Testis (tissue), 3 donors: Measurements from ENCODE around the gene ADAP1. TPM values are rescaled to one million over a fixed set of nuclear protein-coding genes. Genes with fewer than 3 reads are reported as not detected.
"Not testable (repeated sequence)": the region's sequence is repeated elsewhere in the genome, so short reads cannot be mapped to it uniquely, and the experiment has no call there.

Source experiments
- DNase-seq: peaks from one replicate; pipeline ENCODE4 v3.0.0-alpha.2; 2019
- H3K27ac ChIP-seq, 2 donors: fragments of 200-600 bp; sonication (generic); one replicate each; pipeline ENCODE4 v1.5.1; 2019
- H3K27me3 ChIP-seq: fragments of 200-600 bp; sonication (generic); one replicate; pipeline ENCODE4 v1.5.1; 2019
- H3K36me3 ChIP-seq: fragments of 200-600 bp; sonication (generic); one replicate; pipeline ENCODE4 v1.5.1; 2017; ENCODE audit warnings: low read depth; ENCODE audit errors: missing control alignments
- H3K4me1 ChIP-seq: fragments of 200-600 bp; sonication (generic); one replicate; pipeline ENCODE4 v1.5.1; 2019
- H3K4me3 ChIP-seq, 2 donors: fragments of 200-600 bp; sonication (generic); one replicate each; pipeline ENCODE4 v1.5.1; 2017 to 2019
- H3K9me3 ChIP-seq: fragments of 200-600 bp; sonication (generic); one replicate; pipeline ENCODE4 v1.5.1; 2017
- CTCF ChIP-seq, 3 experiments: fragments of 450-650 bp in 2 of 3; fragments of 200-600 bp in 1 of 3; sonication (generic) in 1 of 3; IDR thresholded peaks; one replicate each; pipeline ENCODE4 v1.5.1; 2016 to 2019; ENCODE audit warnings: antibody characterized with exemption in 3 of 3, mild to moderate bottlenecking in 2 of 3, moderate library complexity in 1 of 3
- POLR2A ChIP-seq: fragments of 450-650 bp; IDR thresholded peaks from one replicate; pipeline ENCODE4 v1.6.1; 2017; ENCODE audit warnings: antibody characterized with exemption, mild to moderate bottlenecking, moderate library complexity
- WGBS, 2 donors: methylation state at CpG; one replicate each; pipeline ENCODE4 v1.1.5; 2018; 5-methylcytosine and 5-hydroxymethylcytosine counted together
- intact Hi-C: fragments of 100-400 bp; cut with DNase I; formaldehyde crosslinking; loops from one replicate; pipeline ENCODE4 v1.15.1; 2023; ENCODE audit warnings: low total_unique reads
- polyA plus RNA-seq: library from polyadenylated mRNA; stranded (reverse); fragments of 350-450 nt; fragmentation: Illumina TruSeq; extraction: RNeasy Lipid Tissue Mini Kit (QIAGEN cat#74804); gene quantifications from one replicate; pipeline ENCODE4 v1.2.3, GENCODE V29; 2014; ENCODE audit warnings: low read depth, low replicate concordance; ENCODE audit not compliant: insufficient read depth
- total RNA-seq, 2 donors: library from RNA; depleted of rRNA; stranded (reverse); fragments of >200 nt; gene quantifications; one replicate each; pipeline ENCODE4 v1.2.3, GENCODE V29; 2016

ADAP1 gene
- total and polyA plus RNA-seq, 3 donors from 2014 or later: 2.4 to 10.9 (median 6.1) TPM

GRCh38 chr7:945147-945555 lies 9.3 kb downstream of the ADAP1 start:
- no peak for DNase-seq
- no peaks in the 10 kb centered on the region for H3K36me3 ChIP-seq
- 87 to 100% methylated on average over 1 to 13 of the region's 13 CpGs for WGBS, 2 donors
- H3K27me3 ChIP-seq: no peaks in the 10 kb centered on the region
- intact Hi-C loops: no loop called here
- H3K27ac ChIP-seq: no peak overlapping the region
- no peaks in the 10 kb centered on the region for H3K4me1 ChIP-seq
- TF ChIP-seq POLR2A (no peak), CTCF (IDR thresholded peaks at IDR 0.05) (no peak)
- H3K9me3 ChIP-seq: no peaks in the 10 kb centered on the region
- H3K4me3 ChIP-seq: no peak overlapping the region

- H3K36me3 ChIP-seq: no peaks in the 10 kb centered on the region
- DNase-seq: no peak
- no peaks in the 10 kb centered on the region for H3K4me1 ChIP-seq
- intact Hi-C loops: no loop called here
- no peaks in the 10 kb centered on the region for H3K27me3 ChIP-seq
- H3K27ac ChIP-seq: no peak overlapping the region
- TF ChIP-seq CTCF (IDR thresholded peaks at IDR 0.05) (no peak), POLR2A (no peak)
- no peaks in the 10 kb centered on the region for H3K9me3 ChIP-seq
- H3K4me3 ChIP-seq: no peak overlapping the region
- 88 to 89% methylated on average over 5 of the region's 5 CpGs for WGBS, 2 donors
Observed at GRCh38 chr7:944744-945143, 9.7 kb downstream of the ADAP1 start.

GRCh38 chr7:943793-944192 lies 10.7 kb downstream of the ADAP1 start:
- intact Hi-C loops, H3K36me3 ChIP-seq, DNase-seq, H3K4me3 ChIP-seq, H3K9me3 ChIP-seq, H3K27me3 ChIP-seq, H3K27ac ChIP-seq, H3K4me1 ChIP-seq: not testable (repeated sequence)
- 80 to 89% methylated on average over 4 of the region's 4 CpGs for WGBS, 2 donors

GRCh38 chr7:940599-941408 lies 13.7 kb downstream of the ADAP1 start:
- no peak overlapping the region for H3K4me3 ChIP-seq
- no peaks in the 10 kb centered on the region for H3K9me3 ChIP-seq
- H3K27me3 ChIP-seq: no peaks in the 10 kb centered on the region
- no peak for TF ChIP-seq CTCF (IDR thresholded peaks at IDR 0.05)
- no peak for TF ChIP-seq POLR2A
- H3K27ac ChIP-seq: no peak overlapping the region
- intact Hi-C loops: no loop called here
- DNase-seq: no peak
- no peaks in the 10 kb centered on the region for H3K4me1 ChIP-seq
- H3K36me3 ChIP-seq: no peaks in the 10 kb centered on the region
- WGBS, 2 donors: 57 to 62% methylated on average over 2 of the region's 2 CpGs

- Histone ChIP-seq H3K4me1 (no peaks in the 10 kb centered on the region), H3K4me3 (no peak overlapping the region), H3K9me3 (no peaks in the 10 kb centered on the region), H3K36me3 (no peaks in the 10 kb centered on the region), H3K27me3 (no peaks in the 10 kb centered on the region), H3K27ac (no peak overlapping the region)
- 91 to 94% methylated on average over 4 of the region's 4 CpGs for WGBS, 2 donors
- DNase-seq: no peak
- intact Hi-C loops: no loop called here
- TF ChIP-seq POLR2A: no peak
- TF ChIP-seq CTCF (IDR thresholded peaks at IDR 0.05): no peak
Observed at GRCh38 chr7:939843-940242, 14.6 kb downstream of the ADAP1 start.
